Stimulated activated CD4-positive, alpha-beta T cell treated with anti-CD3 and anti-CD28 coated beads, Interleukin-2, amount 100 ng/mL, for 48 hours (primary cell): ENCODE data around the gene ADAM23.

Source experiments
- DNase-seq, 2 donors: peaks; one replicate each; pipeline ENCODE4 v3.0.0-alpha.2; 2020

The ADAM23 gene

DNA sequence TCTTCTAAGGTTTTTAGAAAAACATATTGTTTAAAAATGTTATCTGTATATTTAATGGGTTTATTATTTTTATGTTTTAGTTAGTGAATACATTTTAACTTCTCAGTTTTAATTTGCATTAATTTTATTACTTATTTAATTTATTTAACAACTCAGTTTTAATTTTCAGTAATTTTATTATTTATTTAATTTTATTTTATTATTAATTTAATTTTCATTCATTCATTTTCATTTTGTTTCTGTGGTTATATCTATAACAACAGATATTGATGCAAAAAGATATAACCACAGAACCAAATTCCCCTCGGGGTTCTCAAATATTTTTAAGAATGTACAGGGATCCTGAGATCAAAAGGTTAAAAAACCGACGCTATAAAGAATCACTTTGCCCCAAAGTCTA is 221.9 kb downstream of the ADAM23 start:
- no peak for DNase-seq
